BLaER1 (cell line): ENCODE data around the gene ZNF628.
A peak's percentile ranks its signal among the peaks of the same experiment; 100 is the strongest.

ENCODE experiments used
- H3K27ac ChIP-seq: shearing (Covaris generic); formaldehyde crosslinking; 2 replicates; pipeline ENCODE4 v1.8.1; 2022
- H3K27me3 ChIP-seq: shearing (Covaris generic); formaldehyde crosslinking; 2 replicates; pipeline ENCODE4 v1.8.1; 2022
- H3K36me3 ChIP-seq: shearing (Covaris generic); formaldehyde crosslinking; 2 replicates; pipeline ENCODE4 v1.8.1; 2022
- H3K4me1 ChIP-seq: shearing (Covaris generic); formaldehyde crosslinking; 2 replicates; pipeline ENCODE4 v1.8.1; 2022
- H3K4me2 ChIP-seq: shearing (Covaris generic); formaldehyde crosslinking; 2 replicates; pipeline ENCODE4 v1.8.1; 2022
- H3K4me3 ChIP-seq: shearing (Covaris generic); formaldehyde crosslinking; 2 replicates; pipeline ENCODE4 v1.8.1; 2022
- H3K9ac ChIP-seq: shearing (Covaris generic); formaldehyde crosslinking; 2 replicates; pipeline ENCODE4 v1.8.1; 2022
- H3K9me3 ChIP-seq: shearing (Covaris generic); formaldehyde crosslinking; 2 replicates; pipeline ENCODE4 v1.8.1; 2022
- H4K20me1 ChIP-seq: shearing (Covaris generic); formaldehyde crosslinking; 2 replicates; pipeline ENCODE4 v1.8.1; 2022
- Cebpa-rat ChIP-seq: shearing (Covaris generic); IDR thresholded peaks from 2 replicates; pipeline ENCODE4 v1.8.1; 2022

Gene ZNF628

DNA sequence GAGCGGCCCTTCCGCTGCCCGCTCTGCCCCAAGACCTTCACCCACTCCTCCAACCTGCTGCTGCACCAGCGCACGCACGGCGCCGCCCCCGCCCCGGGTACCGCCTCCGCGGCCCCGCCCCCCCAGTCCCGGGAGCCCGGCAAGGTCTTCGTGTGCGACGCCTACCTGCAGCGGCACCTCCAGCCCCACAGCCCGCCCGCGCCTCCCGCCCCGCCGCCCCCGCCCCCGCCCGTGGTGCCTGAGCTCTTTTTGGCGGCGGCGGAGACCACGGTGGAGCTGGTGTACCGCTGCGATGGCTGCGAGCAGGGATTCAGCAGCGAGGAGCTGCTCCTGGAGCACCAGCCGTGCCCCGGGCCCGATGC lies 5.4 kb downstream of the ZNF628 start:
- Histone ChIP-seq H3K4me3 (no peak overlapping the region), H3K4me2 (no peak overlapping the region), H4K20me1 (peaks cover 11% of the 10 kb centered on the region; the same call in 1 of the 2 replicates), H3K27ac (no peak overlapping the region), H3K9ac (no peak overlapping the region), H3K27me3 (no peaks in the 10 kb centered on the region), H3K4me1 (peaks cover 56% of the 10 kb centered on the region), H3K9me3 (no peaks in the 10 kb centered on the region), H3K36me3 (peaks cover 25% of the 10 kb centered on the region)
- TF ChIP-seq Cebpa-rat: no peak

- H3K4me3 ChIP-seq: no peak overlapping the region
- no peaks in the 10 kb centered on the region for H3K9me3 ChIP-seq
- H3K9ac ChIP-seq: no peak overlapping the region
- H3K4me1 ChIP-seq: peaks cover 61% of the 10 kb centered on the region
- no peak for TF ChIP-seq Cebpa-rat
- peaks cover 25% of the 10 kb centered on the region for H3K36me3 ChIP-seq
- no peak overlapping the region for H3K4me2 ChIP-seq
- no peaks in the 10 kb centered on the region for H3K27me3 ChIP-seq
- peaks cover 11% of the 10 kb centered on the region for H4K20me1 ChIP-seq
- no peak overlapping the region for H3K27ac ChIP-seq
These were observed 5.9 kb downstream of the ZNF628 start for GRCh38 chr19:55482156-55482961.

- Histone ChIP-seq H4K20me1 (peaks cover 11% of the 10 kb centered on the region), H3K9ac (no peak overlapping the region), H3K4me1 (peaks cover 60% of the 10 kb centered on the region), H3K27ac (no peak overlapping the region), H3K4me3 (no peak overlapping the region), H3K4me2 (no peak overlapping the region), H3K9me3 (no peaks in the 10 kb centered on the region), H3K27me3 (no peaks in the 10 kb centered on the region), H3K36me3 (peaks cover 25% of the 10 kb centered on the region)
- TF ChIP-seq Cebpa-rat: no peak
These were observed 6.7 kb downstream of the ZNF628 start for GRCh38 chr19:55482967-55483705.

DNA sequence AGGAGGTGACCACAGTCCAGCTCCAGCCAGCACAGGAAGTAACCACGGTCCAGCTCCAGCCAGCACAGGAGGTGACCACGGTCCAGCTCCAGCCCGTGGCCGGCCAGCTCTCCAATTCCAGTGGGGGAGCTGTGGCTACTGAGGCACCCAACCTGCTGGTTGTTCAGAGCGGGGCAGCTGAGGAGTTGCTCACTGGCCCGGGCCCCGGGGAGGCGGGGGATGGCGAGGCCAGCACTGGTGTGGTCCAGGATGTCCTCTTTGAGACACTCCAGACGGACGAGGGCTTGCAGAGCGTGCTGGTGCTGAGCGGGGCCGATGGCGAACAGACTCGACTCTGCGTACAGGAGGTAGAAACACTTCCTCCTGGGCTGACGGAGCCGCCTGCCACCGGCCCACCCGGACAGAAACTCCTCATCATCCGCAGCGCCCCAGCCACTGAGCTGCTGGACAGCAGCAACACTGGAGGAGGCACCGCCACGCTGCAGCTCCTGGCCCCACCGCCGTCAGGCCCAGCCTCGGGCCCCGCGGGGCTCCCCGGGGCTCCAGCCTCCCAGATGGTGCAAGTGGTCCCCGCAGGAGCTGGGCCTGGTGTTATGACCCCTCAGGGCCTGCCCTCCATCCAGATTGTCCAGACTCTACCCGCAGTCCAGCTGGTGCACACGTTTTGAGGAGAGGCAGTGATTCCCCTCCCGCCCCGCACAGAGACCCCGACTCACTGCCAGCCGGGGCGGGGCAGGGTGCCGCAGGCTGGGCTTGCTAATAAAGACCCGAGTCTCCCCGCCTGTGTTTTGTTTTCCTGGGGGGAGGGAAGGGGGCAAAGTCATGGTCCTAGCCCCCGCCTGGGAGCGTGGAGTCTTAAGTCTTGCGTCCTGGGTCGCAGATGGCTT lies 7.5 kb downstream of the ZNF628 start:
- peaks cover 10% of the 10 kb centered on the region for H4K20me1 ChIP-seq
- peaks cover 25% of the 10 kb centered on the region for H3K36me3 ChIP-seq
- TF ChIP-seq Cebpa-rat: no peak
- no peaks in the 10 kb centered on the region for H3K9me3 ChIP-seq
- H3K4me2 ChIP-seq: peak overlapping the region; percentile 96
- peak overlapping the region; percentile 80 for H3K4me3 ChIP-seq
- H3K4me1 ChIP-seq: peaks cover 57% of the 10 kb centered on the region
- no peaks in the 10 kb centered on the region for H3K27me3 ChIP-seq
- H3K9ac ChIP-seq: peak overlapping the region; percentile 85
- H3K27ac ChIP-seq: peak overlapping the region; percentile 87

DNA sequence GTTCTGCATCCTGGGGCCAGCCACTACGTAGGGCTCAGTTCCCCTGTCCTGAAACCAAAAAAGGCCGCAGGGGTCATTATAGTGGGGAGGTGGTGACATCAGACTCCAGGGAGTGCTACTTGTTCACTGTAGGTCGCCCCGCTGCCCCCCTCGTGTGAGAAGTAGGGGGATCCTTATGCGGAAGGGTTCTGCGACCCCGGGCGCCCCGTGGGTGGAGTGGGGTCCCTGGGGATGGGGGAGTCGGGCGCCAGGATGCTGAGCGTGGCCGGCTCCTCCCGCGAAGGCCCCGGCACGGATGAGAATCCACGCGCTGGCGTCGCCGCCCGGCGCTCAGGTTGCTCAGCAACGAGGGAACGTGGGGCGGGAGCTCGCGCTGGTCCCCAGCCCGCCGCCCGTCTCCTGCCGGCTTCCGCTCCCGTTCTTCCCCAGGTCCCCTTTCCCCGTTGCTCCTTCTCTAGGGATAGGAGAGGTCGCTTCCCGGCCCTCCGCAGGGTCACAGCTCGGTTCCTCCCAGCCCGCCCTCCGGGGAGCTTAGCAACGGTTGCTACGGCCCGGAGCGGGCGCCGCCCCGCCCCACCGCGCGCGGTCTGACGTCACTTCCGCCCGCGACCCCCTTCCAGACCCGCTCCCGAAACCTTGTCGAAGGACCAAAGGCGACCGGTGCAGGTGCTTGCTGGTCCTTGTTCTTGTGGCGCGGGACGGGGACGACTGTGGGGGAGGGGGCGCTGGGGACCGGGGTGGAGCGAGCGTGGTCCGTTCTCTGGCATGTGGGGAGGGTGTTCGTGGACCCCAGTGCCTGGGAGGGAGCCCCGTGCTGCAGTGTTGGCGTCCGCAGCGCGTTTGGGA lies 8.4 kb downstream of the ZNF628 start, which contains the start of gene NAT14:
Gene NAT14 (plus strand): TSS at position 596 of the 846 bp plus-strand sequence. CDS start 521 bp downstream, outside the sequence.
- Histone ChIP-seq H3K36me3 (peaks cover 25% of the 10 kb centered on the region), H3K27me3 (no peaks in the 10 kb centered on the region), H3K4me2 (peak within 1 kb of the TSS; percentile 96), H4K20me1 (peaks cover under 1% of the 10 kb centered on the region), H3K9ac (peak within 1 kb of the TSS; percentile 85), H3K4me1 (peaks cover 57% of the 10 kb centered on the region), H3K9me3 (no peaks in the 10 kb centered on the region), H3K4me3 (peak within 1 kb of the TSS; percentile 80), H3K27ac (peak within 1 kb of the TSS; percentile 87)
- TF ChIP-seq Cebpa-rat: no peak

GRCh38 chr19:55485439-55486011 lies 9.1 kb downstream of the ZNF628 start:
- Histone ChIP-seq H3K27me3 (no peaks in the 10 kb centered on the region), H3K9ac (peak overlapping the region; percentile 85), H3K4me2 (peak overlapping the region; percentile 96), H3K36me3 (peaks cover 25% of the 10 kb centered on the region), H3K27ac (peak overlapping the region; percentile 87), H3K4me1 (peaks cover 60% of the 10 kb centered on the region), H4K20me1 (no peaks in the 10 kb centered on the region; the same call in 1 of the 2 replicates), H3K9me3 (no peaks in the 10 kb centered on the region), H3K4me3 (peak overlapping the region; percentile 80)
- TF ChIP-seq Cebpa-rat: no peak

- H3K27ac ChIP-seq: peak overlapping the region; percentile 87
- no peaks in the 10 kb centered on the region for H3K9me3 ChIP-seq
- H3K4me3 ChIP-seq: peak overlapping the region; percentile 80
- peaks cover 67% of the 10 kb centered on the region for H3K4me1 ChIP-seq
- H3K4me2 ChIP-seq: peak overlapping the region; percentile 96
- peak overlapping the region; percentile 85 for H3K9ac ChIP-seq
- H3K27me3 ChIP-seq: no peaks in the 10 kb centered on the region
- H4K20me1 ChIP-seq: no peaks in the 10 kb centered on the region; the same call in 1 of the 2 replicates
- no peak for TF ChIP-seq Cebpa-rat
- H3K36me3 ChIP-seq: peaks cover 18% of the 10 kb centered on the region
These were observed 9.9 kb downstream of the ZNF628 start for GRCh38 chr19:55486043-55486970.
